Activated CD4-positive, alpha-beta T cell treated with anti-CD3 and anti-CD28 coated beads, Interleukin-2, amount 50 U/mL, for 48 hours (primary cell): ENCODE results near the gene LATS1.
A peak's percentile ranks its signal among the peaks of the same experiment; 100 is the strongest.

Source experiments
- DNase-seq, 2 experiments: peaks; one replicate each; pipeline ENCODE4 v3.0.0-alpha.2; 2020

The LATS1 gene

GRCh38 chr6:149648148-149649145, 69.5 kb downstream of the LATS1 start, which contains the start of gene KATNA1:
KATNA1 (minus strand) TSS chr6:149648714; CDS start chr6:149638547, 10,167 bp downstream.
- DNase-seq, result peak; percentile 89 to 92

DNA sequence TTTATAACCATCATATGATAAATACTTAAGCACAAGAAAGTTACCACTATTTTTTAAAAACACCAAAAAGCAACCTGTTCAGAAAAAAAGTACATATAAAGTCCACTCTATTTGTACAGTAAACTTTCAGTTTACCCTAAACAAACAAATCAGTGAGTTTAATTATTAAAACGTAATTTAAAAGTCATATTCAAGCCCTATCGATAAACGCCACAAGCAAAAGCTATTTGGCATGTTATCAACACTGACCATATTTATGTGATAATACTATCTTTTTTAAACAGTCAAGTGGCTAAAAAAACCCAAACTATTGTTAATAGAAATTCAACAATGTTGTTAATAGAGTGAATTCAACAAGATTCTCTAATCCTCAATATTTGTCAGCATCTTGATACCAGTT, 71.3 kb downstream of the LATS1 start:
- no peak for DNase-seq

DNA sequence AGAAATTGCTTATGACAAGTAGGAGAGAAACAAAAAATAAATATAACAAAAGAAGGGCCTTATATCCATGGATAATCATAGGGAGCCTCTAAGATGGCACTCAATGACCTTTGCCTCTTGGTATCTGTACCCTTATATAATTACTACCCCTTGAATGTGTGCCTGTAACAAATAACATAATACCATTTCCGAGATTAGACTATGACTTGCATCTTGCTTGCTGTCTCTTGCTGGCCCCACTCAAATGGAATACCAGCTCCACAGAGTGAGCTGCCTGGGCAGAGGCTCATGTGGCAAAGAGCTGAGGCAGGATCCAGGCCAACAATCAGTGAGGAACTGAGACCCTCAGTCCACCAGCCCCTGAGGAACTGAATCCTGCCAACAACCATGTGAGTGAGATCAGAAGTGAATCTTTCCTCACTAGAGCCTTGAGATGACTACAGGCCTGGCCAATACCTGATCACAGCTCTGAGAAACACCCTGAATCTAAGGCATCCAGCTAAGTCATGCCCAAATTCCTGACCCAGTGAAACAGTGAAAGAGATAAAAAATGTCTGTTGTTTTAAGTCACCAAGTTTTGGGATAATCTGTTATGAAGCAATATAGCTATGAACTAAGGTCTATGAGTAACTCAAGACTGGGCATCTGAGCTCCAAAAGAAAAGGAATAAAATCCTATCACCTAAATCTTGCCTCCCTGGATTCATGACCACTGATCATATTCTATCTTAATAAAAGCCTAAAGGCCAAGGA, 74.9 kb downstream of the LATS1 start:
- no peak for DNase-seq

GRCh38 chr6:149636124-149636523, 81.8 kb downstream of the LATS1 start:
- no peak for DNase-seq

GRCh38 chr6:149634315-149634714, 83.6 kb downstream of the LATS1 start:
- DNase-seq, result no peak

DNA sequence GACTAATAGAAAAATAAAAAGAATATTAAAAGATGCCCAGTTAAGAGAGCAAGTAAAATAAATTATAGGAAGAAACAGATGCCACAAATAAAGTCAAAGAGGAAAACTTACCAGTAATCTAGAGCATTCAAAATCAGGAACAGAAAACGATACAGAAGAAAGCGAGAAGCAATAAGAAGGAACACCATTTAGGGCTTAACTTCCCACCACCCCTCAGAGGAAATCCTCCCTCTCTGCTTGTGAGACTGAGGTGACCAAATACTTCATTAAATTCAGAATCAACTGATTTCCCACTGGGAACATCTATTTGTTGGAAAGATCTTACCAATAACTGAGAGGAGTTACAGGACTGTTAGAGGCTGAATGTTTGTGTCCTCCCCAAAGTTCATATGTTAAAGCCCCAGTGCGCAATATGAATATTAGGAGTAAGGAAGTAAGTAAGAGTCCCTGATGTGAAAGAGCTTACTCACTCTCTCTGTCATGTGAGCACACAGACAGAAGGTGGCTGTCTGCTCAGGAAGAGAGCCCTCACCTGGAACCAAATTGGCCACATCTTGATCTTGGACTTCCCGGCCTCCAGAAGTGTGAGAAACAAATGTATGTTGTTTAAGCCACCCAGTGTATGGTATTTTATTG, 88.9 kb downstream of the LATS1 start:
- DNase-seq, result no peak

GRCh38 chr6:149627672-149628071, 90.2 kb downstream of the LATS1 start:
- no peak for DNase-seq

DNA sequence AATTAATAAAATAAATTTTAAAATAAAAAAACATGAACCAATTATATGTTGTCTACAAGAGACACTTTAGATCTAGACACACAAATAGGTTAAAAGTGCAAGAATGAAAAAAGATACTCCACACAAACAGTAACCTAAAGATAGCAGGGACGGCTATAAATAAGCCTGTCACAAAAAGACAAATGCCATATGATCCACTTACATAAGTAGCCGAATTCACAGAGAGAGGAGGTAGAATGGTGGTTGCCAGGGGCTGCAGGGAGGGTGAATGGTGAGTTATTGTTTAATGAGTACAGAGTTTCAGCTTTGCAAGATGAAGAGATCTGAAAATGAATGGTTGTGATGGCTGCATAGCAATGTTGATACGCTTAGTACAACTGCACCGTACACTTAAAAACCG, 102.1 kb downstream of the LATS1 start:
- no peak for DNase-seq

GRCh38 chr6:149614337-149614736, 103.6 kb downstream of the LATS1 start:
- no peak for DNase-seq

- DNase-seq, result no peak
Measured at GRCh38 chr6:149608381-149608982, 109.4 kb downstream of the LATS1 start.
